GM21786 (cell line): ENCODE measurements around the gene FCHO1.

Source experiments
- ATAC-seq: cut with Tn5 transposase; IDR thresholded peaks from one replicate; pipeline ENCODE4 v1.9.1; 2021; ENCODE audit not compliant: unreplicated experiment

The FCHO1 gene, protein sequence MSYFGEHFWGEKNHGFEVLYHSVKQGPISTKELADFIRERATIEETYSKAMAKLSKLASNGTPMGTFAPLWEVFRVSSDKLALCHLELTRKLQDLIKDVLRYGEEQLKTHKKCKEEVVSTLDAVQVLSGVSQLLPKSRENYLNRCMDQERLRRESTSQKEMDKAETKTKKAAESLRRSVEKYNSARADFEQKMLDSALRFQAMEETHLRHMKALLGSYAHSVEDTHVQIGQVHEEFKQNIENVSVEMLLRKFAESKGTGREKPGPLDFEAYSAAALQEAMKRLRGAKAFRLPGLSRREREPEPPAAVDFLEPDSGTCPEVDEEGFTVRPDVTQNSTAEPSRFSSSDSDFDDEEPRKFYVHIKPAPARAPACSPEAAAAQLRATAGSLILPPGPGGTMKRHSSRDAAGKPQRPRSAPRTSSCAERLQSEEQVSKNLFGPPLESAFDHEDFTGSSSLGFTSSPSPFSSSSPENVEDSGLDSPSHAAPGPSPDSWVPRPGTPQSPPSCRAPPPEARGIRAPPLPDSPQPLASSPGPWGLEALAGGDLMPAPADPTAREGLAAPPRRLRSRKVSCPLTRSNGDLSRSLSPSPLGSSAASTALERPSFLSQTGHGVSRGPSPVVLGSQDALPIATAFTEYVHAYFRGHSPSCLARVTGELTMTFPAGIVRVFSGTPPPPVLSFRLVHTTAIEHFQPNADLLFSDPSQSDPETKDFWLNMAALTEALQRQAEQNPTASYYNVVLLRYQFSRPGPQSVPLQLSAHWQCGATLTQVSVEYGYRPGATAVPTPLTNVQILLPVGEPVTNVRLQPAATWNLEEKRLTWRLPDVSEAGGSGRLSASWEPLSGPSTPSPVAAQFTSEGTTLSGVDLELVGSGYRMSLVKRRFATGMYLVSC

DNA sequence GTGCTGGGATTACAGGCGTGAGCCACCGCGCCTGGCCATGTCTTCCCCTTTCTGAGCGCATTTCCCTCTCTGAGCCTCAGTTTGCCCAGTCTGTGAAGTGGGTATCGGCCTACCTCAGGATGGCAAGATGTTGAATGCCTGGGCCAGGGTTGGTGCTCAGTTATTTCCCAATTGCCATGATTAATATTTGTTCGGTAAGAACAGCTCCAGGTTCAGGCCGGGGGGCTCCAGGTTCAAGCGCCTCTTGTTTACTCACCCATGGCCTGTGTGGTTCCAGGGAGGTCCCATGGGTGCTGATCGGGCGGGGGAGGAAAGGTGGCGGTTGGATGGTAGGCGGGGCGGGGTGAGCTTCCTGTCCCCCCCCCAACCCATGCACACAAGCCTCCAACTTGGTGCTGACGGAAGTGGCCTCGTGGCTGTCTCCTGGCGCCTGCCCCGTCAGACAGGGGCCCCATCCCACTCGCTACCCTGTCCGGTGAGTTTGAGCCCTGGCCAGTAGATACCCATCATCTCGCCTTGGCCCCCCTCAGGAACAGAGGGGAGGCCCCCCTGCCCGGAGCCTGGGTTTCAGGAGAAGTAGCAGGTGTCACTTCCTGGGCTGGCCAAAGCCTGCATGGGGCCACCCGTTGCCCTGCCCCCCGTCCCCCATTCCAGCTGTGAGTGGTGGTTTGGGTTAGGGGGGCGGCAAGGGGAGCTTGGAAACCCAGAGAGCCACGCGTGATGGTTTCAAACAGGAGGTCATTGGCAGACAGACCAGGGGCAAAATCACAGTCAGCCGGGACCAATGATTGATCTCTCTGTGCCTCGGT lies at the start of gene FCHO1:
FCHO1 (plus strand) TSS at position 375 of the 809 bp plus-strand sequence. CDS start 3,688 bp downstream, outside the sequence.
- peak; percentile 26 for ATAC-seq

GRCh38 chr19:17703824-17704463 lies 47.3 kb upstream of the FCHO1 start:
- no peak for ATAC-seq

- ATAC-seq, result no peak
Measured at GRCh38 chr19:17706750-17707181, 44.5 kb upstream of the FCHO1 start.

DNA sequence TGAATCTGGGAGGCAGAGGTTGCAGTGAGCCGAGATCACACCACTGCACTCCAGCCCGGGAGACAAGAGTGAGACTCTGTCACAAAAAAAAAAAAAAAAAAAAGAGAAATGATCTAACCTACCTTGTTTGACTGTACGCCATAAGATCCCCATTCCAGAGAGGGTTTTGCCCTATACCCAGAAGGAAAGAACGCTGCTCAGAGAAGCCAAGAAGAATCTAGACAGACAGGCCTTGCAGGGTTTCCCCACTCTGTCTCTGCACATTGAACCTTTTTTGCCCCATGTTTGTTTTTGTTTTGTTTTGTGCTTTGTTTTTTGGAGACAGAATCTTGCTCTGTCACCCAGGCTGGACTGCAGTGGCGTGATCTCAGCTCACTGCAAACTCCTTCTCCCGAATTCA lies 39.4 kb upstream of the FCHO1 start:
- ATAC-seq, result no peak

DNA sequence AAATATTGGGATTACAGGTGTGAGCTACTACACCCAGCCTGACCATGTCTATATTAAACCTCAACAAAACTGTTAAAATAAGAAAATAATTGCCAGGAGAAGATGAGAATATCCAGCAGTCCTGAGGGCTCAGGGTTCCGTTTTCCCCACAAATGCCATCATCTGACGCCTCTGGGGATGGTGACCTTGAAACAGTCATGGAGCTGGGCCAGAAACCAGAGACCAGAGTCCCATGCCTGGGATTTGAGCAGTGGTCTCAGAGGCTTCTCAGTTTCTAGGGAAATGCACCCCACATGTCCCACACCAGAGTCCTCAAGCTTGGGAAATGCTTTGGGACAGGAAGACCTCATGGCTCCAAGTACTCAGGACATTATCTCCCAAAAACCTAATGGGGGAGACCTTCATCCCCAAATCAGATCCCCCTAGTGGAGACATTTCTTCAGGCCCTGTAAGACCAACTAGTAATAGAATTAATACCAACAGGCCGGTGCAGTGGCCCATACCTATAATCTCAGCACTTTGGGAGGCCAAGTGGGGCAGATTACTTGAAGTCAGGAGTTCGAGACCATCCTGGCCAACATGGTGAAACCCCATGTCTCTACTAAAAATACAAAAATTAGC lies 34.9 kb upstream of the FCHO1 start:
- ATAC-seq, result no peak

DNA sequence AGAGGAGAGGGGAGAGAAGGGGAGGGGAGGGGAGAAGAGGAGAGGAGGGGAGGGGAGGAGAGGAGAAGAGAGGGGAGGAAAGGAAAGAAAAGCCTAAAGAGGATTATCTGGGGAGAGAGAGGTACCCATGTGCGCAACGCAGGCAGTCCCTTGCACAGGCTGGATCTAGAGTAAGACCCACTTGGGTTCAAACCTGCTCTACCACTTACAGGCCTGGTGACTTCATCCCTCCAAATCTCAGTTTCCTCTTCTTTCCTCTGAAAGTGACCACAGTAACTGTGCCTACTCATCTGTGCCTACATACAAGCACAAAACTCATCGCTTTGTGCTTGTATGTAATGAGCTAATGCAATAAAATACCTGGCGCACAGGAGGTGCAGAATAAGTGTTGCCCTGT lies 32.7 kb upstream of the FCHO1 start:
- ATAC-seq, result no peak

DNA sequence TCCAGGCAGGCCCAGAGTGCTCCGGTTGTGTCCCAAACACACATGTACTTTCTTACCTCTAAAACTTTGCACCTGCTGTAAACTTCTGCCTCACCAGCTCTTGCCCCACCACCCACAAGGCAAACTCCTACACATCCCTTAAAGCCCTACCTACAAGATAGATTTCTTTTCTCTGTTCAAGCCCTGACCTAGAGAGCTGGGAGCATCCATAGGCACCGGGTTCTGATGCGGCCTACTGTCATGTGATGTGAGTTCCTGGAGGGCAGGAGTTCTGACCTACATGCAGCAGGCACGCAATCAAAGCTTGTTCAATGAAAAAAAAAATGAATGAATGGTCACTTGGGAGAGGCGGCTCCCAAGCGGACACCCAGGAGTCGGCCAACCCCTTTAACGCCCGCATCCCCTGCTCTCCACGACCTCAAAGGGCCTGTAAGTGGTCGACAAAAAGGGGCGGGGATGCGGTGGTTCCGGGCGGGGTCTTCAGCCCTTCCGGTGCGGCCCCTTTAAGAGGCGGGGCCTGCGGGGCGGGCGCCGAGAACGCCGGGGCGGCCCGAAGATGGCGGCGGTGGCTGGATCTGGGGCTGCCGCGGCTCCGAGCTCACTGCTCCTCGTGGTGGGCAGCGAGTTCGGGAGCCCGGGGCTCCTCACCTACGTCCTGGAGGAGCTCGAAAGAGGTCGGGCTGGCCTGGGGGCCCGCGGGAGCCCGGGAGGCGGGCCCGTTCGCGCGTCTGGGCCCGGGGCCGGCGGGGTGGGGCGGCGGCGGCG lies 32.1 kb upstream of the FCHO1 start, which contains the start of gene MAP1S:
MAP1S (plus strand) TSS at position 534 of the 765 bp plus-strand sequence; CDS start at position 557, 23 bp downstream.
- no peak for ATAC-seq

- no peak for ATAC-seq
Measured at GRCh38 chr19:17719730-17720400, 31.4 kb upstream of the FCHO1 start.

GRCh38 chr19:17720440-17720839 lies 30.8 kb upstream of the FCHO1 start:
- ATAC-seq, result no peak

DNA sequence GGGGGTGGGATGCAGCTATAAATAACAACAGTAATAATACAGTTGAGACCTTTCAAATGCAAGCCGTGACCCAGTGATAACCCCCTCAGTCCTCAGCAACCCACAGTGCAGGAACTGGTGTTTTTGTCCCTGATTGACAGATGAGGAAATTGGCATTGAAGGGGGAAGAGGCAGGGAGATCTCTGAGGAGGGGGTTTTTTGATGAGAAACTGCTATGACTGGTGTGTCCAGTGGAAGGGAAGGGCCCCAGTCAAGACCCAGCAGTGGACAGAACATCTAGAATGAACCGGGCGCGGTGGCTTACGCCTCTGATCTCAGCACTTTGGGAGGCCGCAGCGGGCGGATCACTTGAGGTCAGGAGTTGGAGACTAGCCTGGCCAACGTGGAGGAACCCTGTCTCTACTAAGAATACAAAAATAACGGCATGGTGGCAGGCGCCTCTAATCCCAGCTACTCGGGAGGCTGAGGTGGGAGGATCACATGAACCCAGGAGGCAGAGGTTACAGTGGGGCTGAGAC lies 30.1 kb upstream of the FCHO1 start:
- no peak for ATAC-seq

DNA sequence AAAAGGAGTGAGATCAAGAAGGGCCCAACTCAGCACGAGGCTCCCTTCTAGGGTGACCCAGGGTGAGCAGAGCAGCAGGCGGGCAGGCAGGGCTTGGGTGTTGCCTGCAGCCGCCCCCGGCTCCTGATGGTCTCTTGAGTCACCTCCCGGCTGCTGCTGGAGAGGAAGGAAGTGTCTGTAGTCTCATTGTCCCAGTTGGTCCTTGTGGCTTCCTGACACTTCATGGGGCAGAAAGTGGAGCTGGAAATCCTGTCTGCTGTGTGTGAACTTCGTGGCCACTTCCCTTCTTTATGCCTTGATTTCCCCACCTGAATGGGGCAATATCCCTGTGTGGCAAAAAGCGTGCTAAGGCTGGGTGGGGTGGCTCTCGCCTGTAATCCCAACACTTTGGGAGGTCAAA lies 29.5 kb upstream of the FCHO1 start:
- no peak for ATAC-seq

DNA sequence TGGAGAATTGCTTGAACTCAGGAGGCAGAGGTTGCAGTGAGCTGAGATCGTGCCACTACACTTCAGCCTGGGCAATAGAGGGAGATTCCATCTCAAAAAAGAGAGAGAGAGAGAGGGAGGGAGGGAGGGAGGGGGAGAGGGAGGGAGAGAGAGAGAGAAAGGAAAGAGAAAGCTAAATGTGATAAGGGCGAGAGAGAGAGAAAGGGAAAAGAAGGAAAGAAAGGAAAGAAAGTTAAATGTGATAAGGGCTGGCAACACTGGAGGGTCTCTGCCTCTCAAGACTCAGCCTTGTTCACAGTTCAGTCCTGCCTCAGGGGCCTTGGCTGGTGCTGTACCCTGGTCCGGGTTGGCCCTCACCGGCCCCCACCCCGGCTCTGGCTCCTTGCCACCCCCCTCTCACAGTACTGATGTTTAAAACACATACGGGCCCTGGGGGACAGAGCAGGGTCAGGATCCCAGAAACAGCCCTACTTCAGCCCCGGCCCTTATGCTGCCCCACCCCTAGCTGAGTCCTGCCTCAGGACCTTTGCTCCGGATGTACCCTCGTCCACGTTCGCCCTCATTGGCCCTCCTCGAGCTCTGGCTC lies 28.5 kb upstream of the FCHO1 start:
- ATAC-seq, result no peak

DNA sequence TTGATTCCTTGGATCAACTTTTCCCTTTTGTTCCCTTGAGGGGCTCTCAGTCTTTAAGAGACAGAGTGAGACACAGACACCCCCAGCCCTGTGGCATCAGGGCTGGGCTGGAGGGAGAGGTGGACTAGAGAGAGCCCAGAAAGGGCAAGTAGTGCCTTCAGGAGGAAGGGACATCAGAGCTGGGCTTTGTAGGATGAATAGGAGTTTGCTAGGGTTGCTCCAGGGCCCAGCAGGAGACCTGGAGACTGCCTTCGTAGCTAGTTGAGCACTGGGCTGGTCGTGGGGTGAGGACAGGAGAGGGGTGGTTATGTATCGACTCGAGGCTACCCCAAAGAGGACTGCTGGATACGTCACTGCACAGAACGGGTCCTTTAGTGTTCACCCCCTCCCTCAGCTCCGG lies 26.6 kb upstream of the FCHO1 start:
- ATAC-seq, result no peak

GRCh38 chr19:17725422-17726078 lies 25.7 kb upstream of the FCHO1 start:
- no peak for ATAC-seq

- ATAC-seq, result no peak
Measured at GRCh38 chr19:17726136-17726741, 25.0 kb upstream of the FCHO1 start.

DNA sequence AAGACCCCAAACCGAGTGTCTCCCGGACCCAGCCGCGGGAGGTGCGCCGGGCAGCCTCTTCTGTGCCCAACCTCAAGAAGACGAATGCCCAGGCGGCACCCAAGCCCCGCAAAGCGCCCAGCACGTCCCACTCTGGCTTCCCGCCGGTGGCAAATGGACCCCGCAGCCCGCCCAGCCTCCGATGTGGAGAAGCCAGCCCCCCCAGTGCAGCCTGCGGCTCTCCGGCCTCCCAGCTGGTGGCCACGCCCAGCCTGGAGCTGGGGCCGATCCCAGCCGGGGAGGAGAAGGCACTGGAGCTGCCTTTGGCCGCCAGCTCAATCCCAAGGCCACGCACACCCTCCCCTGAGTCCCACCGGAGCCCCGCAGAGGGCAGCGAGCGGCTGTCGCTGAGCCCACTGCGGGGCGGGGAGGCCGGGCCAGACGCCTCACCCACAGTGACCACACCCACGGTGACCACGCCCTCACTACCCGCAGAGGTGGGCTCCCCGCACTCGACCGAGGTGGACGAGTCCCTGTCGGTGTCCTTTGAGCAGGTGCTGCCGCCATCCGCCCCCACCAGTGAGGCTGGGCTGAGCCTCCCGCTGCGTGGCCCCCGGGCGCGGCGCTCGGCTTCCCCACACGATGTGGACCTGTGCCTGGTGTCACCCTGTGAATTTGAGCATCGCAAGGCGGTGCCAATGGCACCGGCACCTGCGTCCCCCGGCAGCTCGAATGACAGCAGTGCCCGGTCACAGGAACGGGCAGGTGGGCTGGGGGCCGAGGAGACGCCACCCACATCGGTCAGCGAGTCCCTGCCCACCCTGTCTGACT lies 24.1 kb upstream of the FCHO1 start:
- no peak for ATAC-seq
